BLaER1 (cell line): ENCODE results near the gene PANX1.

ENCODE experiments used
- H3K27ac ChIP-seq: shearing (Covaris generic); formaldehyde crosslinking; 2 replicates; pipeline ENCODE4 v1.8.1; 2022
- H3K27me3 ChIP-seq: shearing (Covaris generic); formaldehyde crosslinking; 2 replicates; pipeline ENCODE4 v1.8.1; 2022
- H3K36me3 ChIP-seq: shearing (Covaris generic); formaldehyde crosslinking; 2 replicates; pipeline ENCODE4 v1.8.1; 2022
- H3K4me1 ChIP-seq: shearing (Covaris generic); formaldehyde crosslinking; 2 replicates; pipeline ENCODE4 v1.8.1; 2022
- H3K4me2 ChIP-seq: shearing (Covaris generic); formaldehyde crosslinking; 2 replicates; pipeline ENCODE4 v1.8.1; 2022
- H3K4me3 ChIP-seq: shearing (Covaris generic); formaldehyde crosslinking; 2 replicates; pipeline ENCODE4 v1.8.1; 2022
- H3K9ac ChIP-seq: shearing (Covaris generic); formaldehyde crosslinking; 2 replicates; pipeline ENCODE4 v1.8.1; 2022
- H3K9me3 ChIP-seq: shearing (Covaris generic); formaldehyde crosslinking; 2 replicates; pipeline ENCODE4 v1.8.1; 2022
- H4K20me1 ChIP-seq: shearing (Covaris generic); formaldehyde crosslinking; 2 replicates; pipeline ENCODE4 v1.8.1; 2022
- Cebpa-rat ChIP-seq: shearing (Covaris generic); IDR thresholded peaks from 2 replicates; pipeline ENCODE4 v1.8.1; 2022

Gene PANX1

GRCh38 chr11:94134651-94135512 is 6.2 kb downstream of the PANX1 start:
- Histone ChIP-seq H3K27me3 (no peaks in the 10 kb centered on the region), H3K9me3 (peaks cover 48% of the 10 kb centered on the region), H3K4me2 (peak overlapping the region; percentile 44), H3K36me3 (peaks cover 39% of the 10 kb centered on the region), H3K27ac (0 out of 2 replicates have a peak overlapping the region, but pooled peaks have one; percentile 16), H3K4me3 (no peak overlapping the region), H3K4me1 (peaks cover 64% of the 10 kb centered on the region), H4K20me1 (peaks cover 59% of the 10 kb centered on the region), H3K9ac (no peak overlapping the region)
- no peak for TF ChIP-seq Cebpa-rat

- peaks cover 54% of the 10 kb centered on the region for H3K4me1 ChIP-seq
- peaks cover 58% of the 10 kb centered on the region for H4K20me1 ChIP-seq
- TF ChIP-seq Cebpa-rat = no peak
- H3K27ac ChIP-seq = no peak overlapping the region
- H3K4me2 ChIP-seq = no peak overlapping the region
- H3K27me3 ChIP-seq = no peaks in the 10 kb centered on the region
- no peak overlapping the region for H3K9ac ChIP-seq
- no peak overlapping the region for H3K4me3 ChIP-seq
- peaks cover 51% of the 10 kb centered on the region for H3K9me3 ChIP-seq
- H3K36me3 ChIP-seq = peaks cover 57% of the 10 kb centered on the region
Measured at GRCh38 chr11:94139416-94139815, 10.8 kb downstream of the PANX1 start.

GRCh38 chr11:94140154-94140655 is 11.6 kb downstream of the PANX1 start:
- TF ChIP-seq Cebpa-rat = no peak
- H3K9me3 ChIP-seq = peaks cover 47% of the 10 kb centered on the region
- peaks cover 58% of the 10 kb centered on the region for H4K20me1 ChIP-seq
- peaks cover 46% of the 10 kb centered on the region for H3K4me1 ChIP-seq
- no peaks in the 10 kb centered on the region for H3K27me3 ChIP-seq
- H3K4me2 ChIP-seq = no peak overlapping the region
- H3K27ac ChIP-seq = no peak overlapping the region
- H3K9ac ChIP-seq = no peak overlapping the region
- H3K36me3 ChIP-seq = peaks cover 58% of the 10 kb centered on the region
- H3K4me3 ChIP-seq = no peak overlapping the region

GRCh38 chr11:94141511-94142307 is 13.1 kb downstream of the PANX1 start:
- Histone ChIP-seq H3K4me3 (no peak overlapping the region), H3K27ac (no peak overlapping the region), H4K20me1 (peaks cover 73% of the 10 kb centered on the region), H3K9ac (no peak overlapping the region), H3K4me2 (no peak overlapping the region), H3K27me3 (no peaks in the 10 kb centered on the region), H3K36me3 (peaks cover 59% of the 10 kb centered on the region), H3K4me1 (peaks cover 36% of the 10 kb centered on the region), H3K9me3 (peaks cover 36% of the 10 kb centered on the region)
- no peak for TF ChIP-seq Cebpa-rat

GRCh38 chr11:94142308-94143281 is 14.0 kb downstream of the PANX1 start:
- Histone ChIP-seq H3K4me1 (peaks cover 41% of the 10 kb centered on the region), H3K27ac (no peak overlapping the region), H3K4me3 (no peak overlapping the region), H3K9ac (no peak overlapping the region), H3K27me3 (no peaks in the 10 kb centered on the region), H3K4me2 (peak overlapping the region; percentile 18), H3K36me3 (peaks cover 51% of the 10 kb centered on the region), H4K20me1 (peaks cover 82% of the 10 kb centered on the region), H3K9me3 (peaks cover 27% of the 10 kb centered on the region)
- no peak for TF ChIP-seq Cebpa-rat

GRCh38 chr11:94144216-94144615 is 15.6 kb downstream of the PANX1 start:
- no peak overlapping the region for H3K4me2 ChIP-seq
- no peak for TF ChIP-seq Cebpa-rat
- H3K4me3 ChIP-seq = no peak overlapping the region
- H3K27ac ChIP-seq = no peak overlapping the region
- H3K9ac ChIP-seq = no peak overlapping the region
- peaks cover 14% of the 10 kb centered on the region for H3K9me3 ChIP-seq
- no peaks in the 10 kb centered on the region for H3K27me3 ChIP-seq
- H3K36me3 ChIP-seq = peaks cover 46% of the 10 kb centered on the region
- H3K4me1 ChIP-seq = peaks cover 47% of the 10 kb centered on the region
- H4K20me1 ChIP-seq = peaks cover 99% of the 10 kb centered on the region

GRCh38 chr11:94144664-94145063 is 16.0 kb downstream of the PANX1 start:
- no peak overlapping the region for H3K9ac ChIP-seq
- peaks cover 48% of the 10 kb centered on the region for H3K4me1 ChIP-seq
- H3K9me3 ChIP-seq = peaks cover 9% of the 10 kb centered on the region
- H3K27me3 ChIP-seq = no peaks in the 10 kb centered on the region
- H3K27ac ChIP-seq = no peak overlapping the region
- peaks cover 99% of the 10 kb centered on the region for H4K20me1 ChIP-seq
- H3K4me2 ChIP-seq = no peak overlapping the region
- peaks cover 42% of the 10 kb centered on the region for H3K36me3 ChIP-seq
- no peak overlapping the region for H3K4me3 ChIP-seq
- TF ChIP-seq Cebpa-rat = no peak

GRCh38 chr11:94145431-94145830 is 16.8 kb downstream of the PANX1 start:
- TF ChIP-seq Cebpa-rat = no peak

GRCh38 chr11:94145916-94146315 is 17.3 kb downstream of the PANX1 start:
- no peak for TF ChIP-seq Cebpa-rat
- Histone ChIP-seq H4K20me1 (peaks cover 100% of the 10 kb centered on the region), H3K27me3 (no peaks in the 10 kb centered on the region), H3K27ac (no peak overlapping the region), H3K36me3 (peaks cover 33% of the 10 kb centered on the region), H3K4me2 (no peak overlapping the region), H3K9ac (no peak overlapping the region), H3K4me1 (peaks cover 54% of the 10 kb centered on the region), H3K9me3 (0 out of 2 replicates have a peak, but pooled peaks cover 4% of the 10 kb centered on the region), H3K4me3 (no peak overlapping the region)

More at GRCh38 chr11:94145431-94145830, 16.8 kb downstream of the PANX1 start:
- H3K9me3 ChIP-seq = 0 out of 2 replicates have a peak, but pooled peaks cover 4% of the 10 kb centered on the region
- H3K9ac ChIP-seq = no peak overlapping the region
- no peak overlapping the region for H3K4me3 ChIP-seq
- H3K27ac ChIP-seq = no peak overlapping the region
- peaks cover 99% of the 10 kb centered on the region for H4K20me1 ChIP-seq
- no peak overlapping the region for H3K4me2 ChIP-seq
- H3K36me3 ChIP-seq = peaks cover 34% of the 10 kb centered on the region
- peaks cover 49% of the 10 kb centered on the region for H3K4me1 ChIP-seq
- H3K27me3 ChIP-seq = no peaks in the 10 kb centered on the region
